ENCODE data around the gene IVD. TPM values are rescaled to one million over a fixed set of nuclear protein-coding genes. Genes with fewer than 3 reads are reported as not detected.

The IVD gene
- total RNA-seq, 2 experiments from 2014 or later: 70.3 to 87.2 TPM

DNA sequence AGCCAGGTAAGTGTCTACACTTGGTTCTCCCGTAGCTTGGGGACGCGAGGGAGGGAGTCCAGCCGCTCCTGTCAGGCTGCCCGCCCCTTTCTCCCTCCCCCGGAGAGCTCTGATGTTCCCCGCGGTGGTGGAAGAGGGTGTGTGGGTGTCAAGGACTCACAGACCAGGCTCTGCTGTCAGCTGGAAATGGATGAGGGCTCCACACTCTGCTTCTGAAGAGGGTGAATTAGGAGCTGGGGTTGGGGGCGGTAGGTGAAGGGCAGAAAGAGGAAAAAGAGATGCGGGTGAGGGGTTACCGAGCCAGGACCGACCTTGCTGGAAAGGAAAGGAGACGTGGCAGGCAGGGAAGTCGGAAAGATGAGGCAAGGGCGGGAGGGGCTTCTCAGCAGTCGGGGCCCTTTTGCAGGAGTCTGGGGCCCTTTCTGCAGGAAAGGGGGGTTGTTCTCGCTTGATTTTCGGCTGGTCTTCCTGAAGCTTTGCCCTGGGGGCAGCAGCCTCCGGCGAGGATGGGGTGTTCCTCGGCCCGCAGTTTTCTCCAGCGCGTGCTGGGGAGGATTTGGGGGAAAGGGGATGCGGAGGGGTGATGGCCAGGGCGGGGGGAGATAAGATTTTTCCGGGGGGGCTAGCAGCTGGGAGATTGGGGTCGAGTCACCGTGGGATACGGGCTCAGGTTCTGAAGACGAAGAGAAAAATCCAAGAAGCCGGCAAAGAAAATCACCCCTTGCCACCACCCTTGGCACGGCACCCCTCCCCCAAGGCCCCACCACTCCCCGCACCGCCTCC lies 34.6 kb downstream of the IVD start:
- ATAC-seq (no peak), DNase-seq (peak; percentile 50)
- H3K4me1 Mint-ChIP-seq: peaks cover 37% of the 10 kb centered on the region
- CTCF ChIA-PET: interaction anchor here (0.6 to 7.0 kb wide), 20 partner anchors 9 to 744 kb away, joined by 3 to 54 read pairs (median 4); partner anchors contain the start of genes IVD and RPUSD2
- peaks cover 54% of the 10 kb centered on the region for H3K27me3 Mint-ChIP-seq
- H3K9me3 Mint-ChIP-seq (ENCODE audit: low read depth): no peaks in the 10 kb centered on the region
- no peaks in the 10 kb centered on the region for H3K36me3 Mint-ChIP-seq
- peak overlapping the region; percentile 72 for H3K4me3 Mint-ChIP-seq
- H3K27ac Mint-ChIP-seq: no peak overlapping the region

DNA sequence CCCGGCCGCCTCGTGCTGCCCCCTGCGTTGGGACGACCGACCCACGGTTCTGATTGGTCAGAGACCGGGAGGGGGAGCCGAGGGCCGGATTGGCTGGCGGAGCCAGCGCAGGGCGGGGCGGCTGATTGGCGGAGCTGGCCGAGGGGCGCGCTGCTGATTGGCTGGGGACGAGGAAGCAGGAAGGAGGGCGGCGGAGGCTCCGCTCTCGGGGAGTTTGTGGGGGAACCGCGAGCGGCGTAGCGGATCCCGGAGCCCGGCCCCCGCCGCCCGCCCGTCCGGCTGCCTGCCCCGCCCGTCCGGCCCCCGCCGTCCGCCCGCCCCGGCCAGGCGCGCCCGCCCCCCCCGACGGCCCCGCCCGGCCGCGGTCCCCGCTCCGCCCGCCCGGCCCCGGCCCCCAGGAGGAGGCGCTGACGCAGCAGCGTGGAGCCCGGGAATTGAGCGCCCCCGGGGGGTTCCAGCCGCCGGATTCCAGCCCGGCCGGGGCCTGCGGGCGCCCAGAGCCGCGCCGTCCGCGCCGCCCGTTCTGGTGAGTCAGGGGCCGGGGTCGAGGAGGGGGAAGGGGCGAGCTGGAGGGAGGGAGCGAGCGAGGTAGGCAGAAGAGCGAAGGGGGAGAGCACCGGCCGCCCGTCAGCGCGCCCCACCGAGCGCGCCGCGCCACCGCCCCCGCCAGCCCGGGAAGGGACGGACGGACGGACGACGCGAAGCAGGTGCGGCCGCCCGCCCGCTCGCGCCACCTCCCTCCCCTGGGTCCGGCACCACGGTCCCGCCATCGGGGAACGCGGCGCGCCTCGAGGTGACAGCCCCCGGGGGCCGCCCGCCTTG lies 35.4 kb downstream of the IVD start, which contains the start of gene BAHD1:
Gene BAHD1 (plus strand): TSS at position 211 of the 822 bp plus-strand sequence. CDS start 17,512 bp downstream, outside the sequence.
- DNase-seq (peak; percentile 98), ATAC-seq (peak; percentile 94)
- Mint-ChIP-seq H3K4me1 (peaks cover 34% of the 10 kb centered on the region), H3K9me3 (ENCODE audit: low read depth) (no peaks in the 10 kb centered on the region), H3K4me3 (peak within 1 kb of the TSS; percentile 78), H3K36me3 (no peaks in the 10 kb centered on the region), H3K27ac (peak within 1 kb of the TSS; percentile 67), H3K27me3 (peaks cover 47% of the 10 kb centered on the region)
- CTCF ChIA-PET: interaction anchor here (0.6 to 7.0 kb wide), 14 partner anchors 11 to 743 kb away, joined by 3 to 54 read pairs (median 6); partner anchors contain the start of genes CCDC32, INAFM2, IVD and RPUSD2

DNA sequence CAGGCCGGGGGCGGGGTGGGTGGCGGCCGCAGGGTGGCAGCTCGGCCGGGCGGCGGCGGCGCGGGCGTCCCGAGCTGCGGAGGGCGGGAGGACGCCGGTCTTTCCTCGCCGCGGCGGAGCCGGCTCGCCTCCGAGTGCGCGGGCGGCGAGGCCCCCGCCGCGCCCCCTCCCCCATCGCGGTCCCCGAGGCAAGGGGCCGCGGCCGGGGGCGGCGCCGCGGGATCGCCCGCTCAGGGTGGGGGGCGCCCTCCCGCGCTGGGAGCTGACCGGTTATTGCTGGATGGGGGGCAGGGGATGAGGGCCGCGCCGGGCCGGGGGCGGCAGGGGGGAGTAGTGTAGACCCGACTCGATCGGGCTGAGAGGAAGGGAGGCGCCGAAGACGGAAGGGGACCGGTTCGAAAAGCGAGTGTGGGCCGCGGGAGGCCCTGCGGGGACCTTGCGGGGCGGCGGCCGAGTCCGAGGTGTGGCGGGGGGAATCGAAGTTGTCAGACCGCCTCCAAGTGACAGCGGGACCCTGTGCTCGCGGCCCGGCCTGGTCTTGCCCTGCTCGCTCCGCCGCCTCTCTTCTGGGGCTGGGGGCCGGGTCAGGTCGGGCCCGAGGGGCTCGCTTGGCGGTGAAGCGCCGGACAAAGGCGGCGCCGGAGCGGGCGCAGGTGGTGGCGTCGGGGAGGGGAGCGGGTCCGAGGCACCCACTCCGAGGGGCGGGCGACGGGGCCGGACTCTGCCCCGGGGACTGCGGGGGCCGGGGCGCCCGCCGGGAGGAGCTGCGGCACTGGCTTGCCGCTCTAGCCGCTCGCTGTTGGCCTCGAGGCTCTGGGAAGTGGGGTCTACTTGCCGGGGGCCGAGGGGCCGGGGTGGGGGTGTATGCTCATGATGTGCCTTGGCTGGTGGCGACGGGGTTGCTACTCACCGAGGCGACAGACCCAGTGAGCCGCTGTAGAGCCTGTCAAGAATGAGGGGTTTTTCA lies 36.3 kb downstream of the IVD start:
- Mint-ChIP-seq H3K27ac (peak overlapping the region; percentile 67), H3K4me3 (peak overlapping the region; percentile 78), H3K4me1 (peaks cover 30% of the 10 kb centered on the region), H3K27me3 (peaks cover 40% of the 10 kb centered on the region), H3K9me3 (ENCODE audit: low read depth) (no peaks in the 10 kb centered on the region), H3K36me3 (no peaks in the 10 kb centered on the region)
- ATAC-seq (no peak), DNase-seq (peak; percentile 47)
- CTCF ChIA-PET: interaction anchor here (0.6 to 7.0 kb wide), 14 partner anchors 10 to 133 kb away, joined by 3 to 54 read pairs (median 5); partner anchors contain the start of genes CCDC32, INAFM2 and IVD

DNA sequence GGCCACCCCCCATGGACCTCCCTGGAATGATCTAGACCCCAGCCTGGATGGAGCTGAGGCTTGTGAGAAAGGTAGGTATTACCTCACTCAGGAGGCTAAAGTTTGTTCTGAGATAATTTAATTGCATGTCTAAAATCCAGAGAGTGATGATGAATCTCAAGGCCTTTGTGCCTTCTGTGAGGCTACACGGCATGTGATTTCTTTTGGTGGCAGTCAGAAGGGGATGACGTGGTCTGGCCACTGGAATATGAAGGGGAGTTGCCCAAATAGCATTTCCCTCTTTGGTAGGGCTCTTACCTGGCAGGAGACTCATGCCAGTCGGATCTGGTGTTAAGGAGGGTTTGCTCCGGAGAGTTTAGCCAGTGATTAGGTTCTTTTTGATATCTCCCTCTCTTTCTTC lies 37.7 kb downstream of the IVD start:
- no peak overlapping the region for H3K4me3 Mint-ChIP-seq
- no peaks in the 10 kb centered on the region for H3K36me3 Mint-ChIP-seq
- H3K27ac Mint-ChIP-seq: no peak overlapping the region

DNA sequence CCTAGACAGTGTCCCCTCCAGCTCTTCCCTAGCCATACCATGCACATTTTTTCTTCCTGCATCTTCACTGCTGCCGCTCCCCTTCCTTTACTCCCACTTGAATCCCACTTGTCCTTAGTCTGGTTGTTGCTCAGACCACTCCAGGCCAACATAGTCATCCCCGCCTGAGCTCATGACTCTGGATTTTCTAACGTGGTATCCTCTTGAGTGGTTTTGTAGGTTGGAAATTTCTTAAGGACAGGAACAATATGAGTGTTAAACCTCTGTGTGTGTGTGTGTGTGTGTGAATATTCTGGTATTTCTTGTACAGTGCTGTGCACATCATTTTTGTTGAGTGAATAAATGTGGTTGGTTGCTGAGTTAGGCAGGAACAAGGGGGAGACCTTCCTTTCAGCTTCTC lies 38.3 kb downstream of the IVD start:
- DNase-seq (no peak), ATAC-seq (no peak)
- Mint-ChIP-seq H3K27ac (no peak overlapping the region), H3K4me3 (no peak overlapping the region), H3K27me3 (peaks cover 21% of the 10 kb centered on the region), H3K4me1 (peaks cover 30% of the 10 kb centered on the region), H3K9me3 (ENCODE audit: low read depth) (no peaks in the 10 kb centered on the region), H3K36me3 (no peaks in the 10 kb centered on the region)
- CTCF ChIA-PET: interaction anchor here (2.1 to 7.0 kb wide), 3 partner anchors 8 to 106 kb away, joined by 7 to 54 read pairs (median 8); no protein-coding TSS in a partner anchor

More for the DNA sequence above, 37.7 kb downstream of the IVD start:
- CTCF ChIA-PET: interaction anchor here (1.0 to 7.0 kb wide), 6 partner anchors 9 to 106 kb away, joined by 3 to 54 read pairs (median 8); no protein-coding TSS in a partner anchor
- no peak for DNase-seq
- H3K9me3 Mint-ChIP-seq (ENCODE audit: low read depth): no peaks in the 10 kb centered on the region
- peaks cover 26% of the 10 kb centered on the region for H3K27me3 Mint-ChIP-seq
- no peak for ATAC-seq
- H3K4me1 Mint-ChIP-seq: peaks cover 30% of the 10 kb centered on the region

DNA sequence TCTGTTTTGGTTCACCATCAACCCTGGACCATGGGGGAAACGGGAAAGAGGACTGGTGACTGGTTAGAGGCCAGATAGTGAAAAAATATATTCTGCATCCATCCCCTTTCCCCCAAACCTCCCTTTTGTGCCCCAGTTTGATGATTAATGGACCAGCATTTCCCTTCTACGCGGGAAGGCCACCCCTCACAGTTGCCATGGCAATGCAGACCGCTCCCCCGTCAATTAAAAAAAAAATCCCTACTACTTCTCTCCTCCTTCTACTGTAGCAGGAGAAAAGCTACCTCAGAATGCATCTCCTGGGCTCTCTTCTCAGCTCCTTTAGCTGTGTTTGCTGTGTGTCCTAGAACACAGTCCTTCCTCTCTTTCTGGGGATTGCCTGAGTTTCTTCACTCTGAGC lies 39.1 kb downstream of the IVD start:
- DNase-seq (no peak), ATAC-seq (no peak)
- H3K27ac Mint-ChIP-seq: no peak overlapping the region
- no peaks in the 10 kb centered on the region for H3K36me3 Mint-ChIP-seq
- H3K4me3 Mint-ChIP-seq: no peak overlapping the region
- peaks cover 28% of the 10 kb centered on the region for H3K4me1 Mint-ChIP-seq
- CTCF ChIA-PET: interaction anchor here (1.2 to 7.0 kb wide), 4 partner anchors 8 to 107 kb away, joined by 3 to 54 read pairs (median 8); no protein-coding TSS in a partner anchor
- H3K27me3 Mint-ChIP-seq: peaks cover 12% of the 10 kb centered on the region
- no peaks in the 10 kb centered on the region for H3K9me3 Mint-ChIP-seq (ENCODE audit: low read depth)

DNA sequence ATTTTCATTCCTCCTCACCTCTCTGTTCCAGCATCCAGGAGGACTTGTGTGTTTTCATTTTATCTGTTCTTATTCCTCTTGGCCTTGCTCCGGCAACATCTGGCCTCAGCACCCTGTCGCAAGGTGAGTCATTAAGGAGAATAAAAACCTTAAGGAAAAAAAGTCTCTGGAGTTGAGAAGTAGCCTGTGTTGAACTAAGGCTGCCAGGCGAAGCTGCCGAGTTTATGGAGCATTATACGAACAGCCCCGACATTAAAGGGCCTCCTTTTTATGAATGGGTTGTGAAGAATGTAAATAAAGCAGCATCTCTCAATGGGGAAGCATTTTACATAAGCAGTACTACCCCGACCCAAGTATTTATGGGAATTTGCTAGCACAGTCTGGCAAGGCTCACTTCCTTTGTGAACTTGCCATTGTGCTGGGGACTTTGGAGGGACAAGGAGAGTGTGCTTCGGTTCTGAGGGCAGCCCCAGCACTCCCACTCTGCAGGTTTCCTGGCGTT lies 39.9 kb downstream of the IVD start:
- ATAC-seq (no peak), DNase-seq (no peak)
- no peak overlapping the region for H3K4me3 Mint-ChIP-seq
- peaks cover 7% of the 10 kb centered on the region for H3K27me3 Mint-ChIP-seq
- no peak overlapping the region for H3K27ac Mint-ChIP-seq
- H3K9me3 Mint-ChIP-seq (ENCODE audit: low read depth): no peaks in the 10 kb centered on the region
- H3K4me1 Mint-ChIP-seq: peaks cover 25% of the 10 kb centered on the region
- H3K36me3 Mint-ChIP-seq: no peaks in the 10 kb centered on the region
- CTCF ChIA-PET: interaction anchor here (0.7 to 1.3 kb wide), 3 partner anchors 8 to 78 kb away, joined by 3 read pairs; no protein-coding TSS in a partner anchor

DNA sequence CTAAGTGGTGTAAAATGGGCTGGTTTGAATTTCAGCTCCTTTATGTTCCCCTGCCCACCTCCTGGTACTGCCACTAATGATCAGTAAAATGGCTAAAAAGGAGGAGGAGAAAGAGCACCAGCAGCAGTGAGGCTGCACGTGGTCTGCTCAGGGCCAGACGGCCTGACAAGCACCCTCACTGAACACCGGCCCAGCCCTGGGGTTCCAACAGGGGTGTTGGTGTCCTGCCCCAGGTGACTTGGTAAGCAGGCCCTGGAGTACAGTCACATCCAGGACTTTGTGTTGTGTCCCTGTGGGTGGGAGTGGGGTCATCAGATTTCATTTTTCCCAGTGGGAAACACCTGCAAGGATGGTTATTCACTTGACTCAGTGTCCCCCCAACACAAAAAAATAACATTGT lies 40.5 kb downstream of the IVD start:
- Mint-ChIP-seq H3K27ac (no peak overlapping the region), H3K4me1 (peaks cover 28% of the 10 kb centered on the region)
- CTCF ChIA-PET: interaction anchor here (0.7 to 1.3 kb wide), 2 partner anchors 9 to 78 kb away, joined by 3 read pairs; no protein-coding TSS in a partner anchor

DNA sequence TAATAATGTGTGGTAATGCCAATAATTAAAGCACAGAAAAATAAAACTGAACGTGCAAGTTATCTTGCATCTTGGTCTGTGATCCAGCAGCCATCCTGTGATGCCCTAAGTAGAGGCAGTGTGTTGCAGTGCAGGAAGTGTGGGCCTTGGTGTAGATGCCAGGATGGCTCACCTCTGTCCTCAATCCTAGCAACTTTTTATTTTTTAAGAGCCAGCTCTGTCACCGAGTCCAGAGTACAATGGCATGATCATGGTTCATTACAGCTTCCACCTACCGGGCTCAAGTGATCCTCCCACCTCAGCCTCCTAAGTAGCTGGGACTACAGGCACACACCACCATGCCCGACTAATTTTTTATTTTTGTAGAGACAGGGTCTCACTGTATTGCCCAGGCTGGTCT lies 42.8 kb downstream of the IVD start:
- CTCF ChIA-PET: interaction anchor here (0.7 to 1.0 kb wide), 2 partner anchors 9 to 1553 kb away, joined by 3 read pairs; no protein-coding TSS in a partner anchor
- no peak overlapping the region for H3K27ac Mint-ChIP-seq
- no peaks in the 10 kb centered on the region for H3K36me3 Mint-ChIP-seq
- no peak overlapping the region for H3K4me3 Mint-ChIP-seq
- H3K4me1 Mint-ChIP-seq: peaks cover 39% of the 10 kb centered on the region
- DNase-seq (no peak), ATAC-seq (no peak)
- H3K27me3 Mint-ChIP-seq: no peaks in the 10 kb centered on the region
- no peaks in the 10 kb centered on the region for H3K9me3 Mint-ChIP-seq (ENCODE audit: low read depth)

More for the DNA sequence above, 40.5 kb downstream of the IVD start:
- ATAC-seq (no peak), DNase-seq (no peak)
- H3K36me3 Mint-ChIP-seq: no peaks in the 10 kb centered on the region
- H3K9me3 Mint-ChIP-seq (ENCODE audit: low read depth): no peaks in the 10 kb centered on the region
- no peak overlapping the region for H3K4me3 Mint-ChIP-seq
- peaks cover 7% of the 10 kb centered on the region for H3K27me3 Mint-ChIP-seq

DNA sequence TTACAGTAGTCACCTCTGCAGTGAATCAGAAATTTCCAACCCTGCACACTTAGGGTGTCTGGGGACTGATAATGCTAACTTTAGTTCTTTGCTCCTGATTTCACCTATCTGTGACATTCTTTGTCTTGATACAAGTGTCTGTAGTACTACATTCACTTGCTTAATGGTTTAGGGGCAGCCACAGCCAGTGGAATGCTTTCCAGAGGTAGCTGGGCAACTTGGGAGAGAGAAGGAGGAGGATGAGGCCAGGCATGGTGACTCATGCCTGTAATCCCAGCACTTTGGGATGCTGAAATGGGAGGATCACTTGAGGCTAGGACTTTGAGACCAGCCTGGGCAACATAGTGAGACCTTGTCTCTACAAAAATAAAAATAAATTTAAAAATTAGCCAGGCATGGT lies 43.7 kb downstream of the IVD start:
- no peak overlapping the region for H3K27ac Mint-ChIP-seq
- H3K27me3 Mint-ChIP-seq: no peaks in the 10 kb centered on the region
- H3K4me3 Mint-ChIP-seq: no peak overlapping the region
- H3K9me3 Mint-ChIP-seq (ENCODE audit: low read depth): no peaks in the 10 kb centered on the region
- CTCF ChIA-PET: interaction anchor here (0.7 to 5.9 kb wide), 4 partner anchors 8 to 1554 kb away, joined by 3 to 54 read pairs (median 4); partner anchors contain the start of gene BAHD1
- no peak for DNase-seq
- H3K36me3 Mint-ChIP-seq: no peaks in the 10 kb centered on the region
- H3K4me1 Mint-ChIP-seq: peaks cover 41% of the 10 kb centered on the region
- no peak for ATAC-seq

DNA sequence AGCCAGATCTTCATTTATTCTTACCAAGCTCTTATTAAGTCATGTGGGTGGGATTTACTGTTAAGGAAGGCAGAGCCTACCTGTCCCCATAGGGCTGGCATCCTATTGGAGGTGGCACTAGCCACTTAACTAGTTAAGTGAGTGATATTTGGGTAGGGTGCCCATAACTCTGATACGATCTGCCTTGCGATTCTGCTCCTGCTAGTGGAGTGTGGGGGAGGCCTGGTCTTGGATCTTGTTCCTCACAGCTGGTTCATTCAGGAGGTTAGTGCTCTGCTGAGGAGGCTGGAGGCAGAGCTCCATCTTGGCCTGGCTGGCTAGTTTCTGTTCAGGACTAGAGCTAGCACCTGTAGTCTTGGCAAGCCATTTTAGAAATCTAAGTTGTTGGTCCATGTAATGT lies 44.5 kb downstream of the IVD start:
- Mint-ChIP-seq H3K36me3 (no peaks in the 10 kb centered on the region), H3K4me3 (no peak overlapping the region), H3K4me1 (peaks cover 46% of the 10 kb centered on the region), H3K9me3 (ENCODE audit: low read depth) (no peaks in the 10 kb centered on the region), H3K27me3 (no peaks in the 10 kb centered on the region), H3K27ac (no peak overlapping the region)
- DNase-seq (no peak), ATAC-seq (no peak)
- CTCF ChIA-PET: interaction anchor here (0.8 to 5.9 kb wide), 4 partner anchors 9 to 171 kb away, joined by 3 to 54 read pairs (median 4); partner anchors contain the start of gene BAHD1

Measured in activated CD8-positive, alpha-beta memory T cell treated with anti-CD3 and anti-CD28 coated beads, Interleukin-2, amount 10 ng/mL, durations not matched to agents 7 days and 5 days (primary cell).